HCEC 1CT (cell line): ENCODE data around the gene CCDC85C.
"Not testable (repeated sequence)": the region's sequence is repeated elsewhere in the genome, so short reads cannot be mapped to it uniquely, and the experiment has no call there.

Source experiments
- DNase-seq: peaks from one replicate; pipeline ENCODE4 v3.0.0-alpha.2; 2017

The CCDC85C gene

DNA sequence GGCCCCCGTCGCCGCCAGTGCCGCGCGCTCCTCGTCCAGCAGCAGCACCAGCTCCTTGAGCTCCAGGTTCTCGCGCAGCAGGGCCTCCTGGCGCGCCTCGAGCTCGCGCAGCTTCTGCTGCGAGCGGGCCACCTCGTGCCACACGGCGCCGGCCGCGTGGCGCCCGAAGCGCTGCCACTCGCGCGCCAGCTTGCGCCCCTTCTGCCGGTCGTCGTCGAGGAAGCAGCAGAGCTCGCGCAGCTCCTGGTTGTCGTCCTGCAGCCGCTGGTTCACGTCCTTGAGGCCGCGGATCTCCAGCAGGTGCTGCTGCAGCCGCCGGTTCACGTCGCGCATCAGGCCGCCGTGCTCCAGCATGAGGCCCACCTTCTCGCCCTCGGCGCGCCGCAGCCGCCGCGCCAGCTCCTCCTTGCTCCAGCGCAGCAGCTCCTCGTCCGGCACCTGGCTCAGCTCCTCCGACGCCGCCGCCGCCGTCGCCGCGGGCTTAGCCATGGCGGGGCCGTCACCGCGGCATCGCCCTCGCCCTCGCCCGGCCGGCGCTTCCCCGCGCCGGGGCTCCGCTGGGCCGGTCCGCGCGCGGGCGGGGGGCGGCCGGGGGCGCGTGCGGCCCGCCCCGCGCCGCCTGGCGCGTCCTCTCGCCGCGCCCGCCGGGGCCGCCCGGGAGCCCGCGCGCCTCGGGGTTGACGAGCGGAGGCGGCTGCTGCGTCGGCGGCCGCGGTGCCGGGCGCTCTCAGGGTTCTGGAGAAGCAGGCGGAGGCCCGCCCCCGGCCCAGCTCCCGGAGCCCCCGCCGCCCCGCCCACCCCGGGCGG is at the start of gene CCDC85C:
CCDC85C (minus strand) TSS at position 737 of the 807 bp plus-strand sequence; CDS start at position 489, 248 bp downstream.
- no peak for DNase-seq

DNA sequence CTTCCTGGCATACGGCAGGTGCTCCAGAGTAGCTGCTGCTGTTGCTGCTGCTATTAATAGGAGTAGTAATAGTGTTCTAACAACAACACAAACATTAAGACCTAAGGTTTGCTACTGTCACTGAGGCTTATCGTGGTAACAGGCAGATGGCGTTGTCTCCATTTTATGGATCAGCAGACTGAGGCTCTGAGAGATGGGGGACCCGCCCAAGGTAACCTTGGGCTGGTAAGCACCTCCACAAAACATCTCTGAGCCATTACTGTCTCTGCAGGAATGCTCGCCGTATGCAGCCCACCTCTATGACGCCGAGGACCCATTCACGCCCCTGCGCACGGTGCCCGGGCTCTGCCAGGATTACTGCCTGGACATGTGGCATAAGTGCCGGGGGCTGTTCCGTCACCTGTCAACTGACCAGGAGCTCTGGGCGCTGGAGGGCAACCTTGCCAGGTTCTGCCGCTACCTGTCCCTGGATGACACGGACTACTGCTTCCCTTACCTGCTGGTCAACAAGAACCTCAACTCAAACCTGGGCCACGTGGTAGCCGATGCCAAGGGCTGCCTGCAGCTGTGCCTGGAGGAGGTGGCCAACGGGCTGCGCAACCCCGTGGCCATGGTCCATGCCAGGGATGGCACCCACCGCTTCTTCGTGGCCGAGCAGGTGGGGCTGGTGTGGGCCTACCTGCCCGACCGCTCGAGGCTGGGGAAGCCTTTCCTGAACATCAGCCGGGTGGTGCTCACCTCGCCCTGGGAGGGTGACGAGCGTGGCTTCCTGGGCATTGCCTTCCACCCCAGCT is 48.1 kb upstream of the CCDC85C start:
- no peak for DNase-seq

DNA sequence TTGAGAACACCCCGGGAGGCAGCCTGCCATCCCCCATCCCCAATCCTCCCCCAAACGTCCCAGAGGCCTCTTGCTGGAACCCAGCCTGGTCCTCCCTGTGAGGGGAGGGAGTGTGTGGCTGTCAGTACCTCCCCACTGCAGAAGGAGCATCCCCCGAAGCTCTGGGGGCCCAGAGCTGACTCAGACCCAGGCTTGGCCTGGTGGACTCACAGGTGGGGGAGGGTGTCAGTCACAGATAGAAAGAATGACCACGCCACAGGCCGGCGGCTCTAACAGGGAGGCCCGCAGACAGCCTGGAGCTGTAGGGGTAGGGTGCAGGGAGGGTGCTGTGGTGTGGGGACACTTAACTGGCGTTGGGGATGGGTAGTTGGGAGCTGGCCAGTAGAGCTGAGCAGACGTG is 46.2 kb upstream of the CCDC85C start:
- DNase-seq = no peak

DNA sequence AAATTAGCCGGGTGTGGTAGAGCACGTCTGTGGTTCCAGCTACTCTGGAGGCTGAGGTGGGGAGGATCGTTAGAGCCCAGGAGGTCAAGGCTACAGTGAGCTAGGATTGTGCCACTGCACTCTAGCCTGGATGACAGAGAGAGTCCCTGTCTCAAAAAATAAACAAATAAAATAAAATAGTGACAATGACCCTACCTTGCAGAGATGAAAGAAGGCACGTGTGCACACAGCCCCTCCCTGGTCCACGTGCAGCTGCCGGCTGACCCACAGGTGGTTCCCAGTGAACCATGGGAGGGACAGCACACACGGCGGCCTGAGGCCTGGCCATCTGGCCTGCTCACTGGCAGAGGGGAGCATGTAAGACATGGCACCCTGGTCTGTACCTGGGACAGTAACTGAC is 45.6 kb upstream of the CCDC85C start:
- DNase-seq = no peak

DNA sequence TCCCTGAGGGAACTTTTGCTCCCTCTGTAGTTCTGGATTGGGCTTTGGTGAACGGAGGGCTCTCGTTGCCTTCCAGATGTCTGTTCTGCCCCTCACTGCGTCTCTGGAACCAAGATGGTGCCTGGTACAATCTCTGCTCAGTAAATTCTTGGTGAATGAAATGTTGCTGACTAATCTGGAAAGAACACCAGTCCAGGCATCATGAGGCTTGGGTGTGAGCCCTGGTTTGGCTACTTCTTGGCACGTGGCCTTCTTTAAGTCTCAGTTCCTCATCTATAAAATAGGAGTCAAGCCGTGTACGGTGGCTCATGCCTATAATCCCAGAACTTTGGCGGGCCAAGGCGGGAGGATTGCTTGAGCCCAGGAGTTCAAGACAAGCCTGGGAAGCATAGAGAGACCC is 45.2 kb upstream of the CCDC85C start:
- peak; percentile 46 for DNase-seq

DNA sequence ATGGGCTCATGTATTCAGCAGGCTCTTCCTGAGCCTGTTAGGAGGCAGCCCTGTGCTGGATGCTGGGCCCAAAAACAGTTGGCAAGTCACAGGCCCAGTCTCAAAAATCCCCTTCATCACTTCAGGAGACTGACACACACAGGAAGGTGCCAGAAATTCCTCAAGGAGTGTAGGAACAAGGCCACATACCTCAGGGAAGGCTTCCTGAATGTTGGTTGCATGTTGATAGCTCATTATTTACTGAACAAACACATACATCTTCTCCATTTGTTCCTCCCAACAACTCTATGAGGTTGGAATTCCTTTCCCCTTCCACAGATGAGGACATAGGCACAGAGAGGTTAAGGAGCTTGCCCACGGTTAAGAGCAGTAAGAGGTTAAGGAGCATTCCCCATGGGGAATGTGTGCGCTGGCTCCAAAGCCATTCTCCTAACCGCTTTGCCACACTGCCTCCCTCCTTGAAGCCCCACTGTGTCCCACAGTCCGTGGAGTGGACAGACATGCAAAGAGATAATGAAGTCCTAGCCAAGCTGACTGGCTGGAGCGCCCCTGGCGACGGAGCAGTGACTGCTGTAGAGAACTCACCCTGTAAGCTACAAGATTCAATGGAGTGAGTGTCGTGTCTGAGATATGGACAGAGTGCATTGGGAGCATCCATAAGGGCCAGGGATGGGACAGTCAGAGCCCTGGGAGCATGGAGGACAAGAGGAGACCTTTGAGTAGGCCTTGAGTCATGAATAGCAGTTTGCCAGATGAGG is 44.2 kb upstream of the CCDC85C start:
- DNase-seq = no peak

DNA sequence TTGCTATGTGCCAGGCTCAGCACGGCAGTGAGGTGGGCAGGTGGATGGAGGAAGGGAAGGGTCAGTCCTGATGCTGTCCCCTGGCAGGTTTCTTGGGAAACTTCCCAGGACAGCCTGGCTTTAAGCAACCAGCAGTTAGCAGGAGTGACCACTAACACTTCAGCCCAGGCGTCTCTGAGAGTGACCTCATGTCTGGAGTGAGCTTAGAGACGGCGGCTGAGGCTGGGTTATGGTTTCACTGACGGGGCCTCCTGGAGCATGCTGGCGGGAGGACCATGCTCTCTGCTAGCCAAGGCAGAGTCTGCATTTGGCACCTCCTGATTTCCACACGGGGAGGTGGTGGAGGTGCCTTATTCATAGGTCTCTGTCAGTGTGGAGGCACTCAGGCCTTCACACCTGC is 43.4 kb upstream of the CCDC85C start:
- DNase-seq = no peak

DNA sequence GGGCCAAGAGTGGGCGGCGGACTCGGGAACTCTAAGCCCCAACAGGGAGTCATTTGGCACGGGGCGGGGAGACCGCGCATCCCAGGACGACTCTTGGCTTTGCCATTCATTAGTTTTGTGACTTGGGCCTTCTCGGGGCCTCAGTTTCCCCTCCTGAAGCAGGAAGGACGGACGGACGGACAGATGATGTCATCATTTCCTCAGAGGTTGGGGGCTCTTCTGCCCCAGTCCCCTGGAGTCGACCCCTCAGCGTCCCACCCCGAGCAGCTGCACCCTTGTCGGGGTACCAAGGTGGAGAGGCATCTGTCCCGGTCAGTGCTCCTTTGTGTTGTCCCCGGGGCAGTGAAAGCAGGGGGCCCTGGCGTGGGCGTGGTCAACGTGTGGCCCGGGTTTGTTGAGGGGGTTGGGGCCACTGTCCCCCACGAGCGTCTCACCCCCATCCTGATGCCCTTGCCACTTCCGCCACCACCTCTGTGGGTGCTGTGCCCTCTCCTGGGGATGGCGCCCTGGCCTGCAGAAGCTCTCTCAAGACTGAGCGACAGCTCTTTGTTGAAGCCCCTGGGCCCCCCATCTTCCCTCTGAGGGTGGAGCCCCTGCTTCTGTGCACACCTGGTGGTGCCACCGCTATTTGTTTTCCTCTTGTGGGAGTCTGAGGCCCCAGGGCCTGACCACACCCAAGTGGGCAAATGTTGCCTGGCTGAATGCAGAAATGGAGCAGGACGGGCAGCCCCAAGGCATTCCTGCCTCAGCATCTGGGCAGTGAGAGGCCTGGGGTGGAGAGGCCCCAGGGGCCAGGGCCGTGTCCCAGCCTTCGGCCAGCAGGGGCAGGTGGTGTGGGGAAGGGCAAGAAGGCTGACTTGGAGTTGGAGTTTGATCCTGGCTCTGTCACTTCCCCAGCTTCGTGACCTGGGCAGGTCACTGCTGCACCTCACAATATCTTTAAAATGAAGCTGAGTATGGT is 41.8 kb upstream of the CCDC85C start:
- DNase-seq = no peak

DNA sequence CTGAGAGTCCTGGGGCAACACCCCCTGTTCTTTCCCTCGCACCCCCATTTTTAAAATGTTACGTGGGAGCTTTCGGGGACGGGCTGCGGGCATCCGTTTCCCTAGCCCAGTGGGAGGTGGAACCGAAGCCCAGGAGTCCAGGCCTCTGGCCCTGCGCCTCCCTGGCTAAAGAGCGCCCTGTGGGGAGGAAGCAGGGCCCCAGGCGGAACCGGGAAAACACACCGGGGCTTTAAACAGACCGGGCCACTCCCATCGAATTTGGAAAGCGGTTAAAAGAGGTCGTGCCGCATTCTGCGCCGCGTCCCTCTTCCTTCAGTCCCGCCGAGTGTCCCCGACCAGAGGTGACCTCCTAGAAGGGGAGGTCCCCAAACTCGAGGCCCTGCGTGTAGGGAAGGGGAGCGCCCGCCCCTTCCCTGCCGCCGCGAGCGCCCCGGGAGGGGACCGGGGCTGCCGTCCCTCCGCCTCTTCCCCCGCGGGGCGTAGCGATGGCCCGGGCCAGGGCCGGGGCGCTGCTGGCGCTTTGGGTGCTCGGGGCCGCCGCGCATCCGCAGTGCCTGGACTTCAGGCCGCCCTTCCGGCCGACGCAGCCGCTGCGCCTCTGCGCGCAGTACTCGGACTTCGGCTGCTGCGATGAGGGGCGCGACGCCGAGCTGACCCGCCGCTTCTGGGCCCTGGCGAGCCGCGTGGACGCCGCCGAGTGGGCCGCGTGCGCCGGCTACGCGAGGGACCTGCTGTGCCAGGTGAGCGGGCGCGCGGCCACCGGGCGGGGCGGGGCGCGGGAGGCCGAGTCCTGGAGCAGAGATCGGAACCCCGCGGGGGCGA is 40.9 kb upstream of the CCDC85C start, which contains the start of gene HHIPL1:
HHIPL1 (plus strand) TSS at position 407 of the 822 bp plus-strand sequence; CDS start at position 486, 79 bp downstream.
- DNase-seq = no peak

DNA sequence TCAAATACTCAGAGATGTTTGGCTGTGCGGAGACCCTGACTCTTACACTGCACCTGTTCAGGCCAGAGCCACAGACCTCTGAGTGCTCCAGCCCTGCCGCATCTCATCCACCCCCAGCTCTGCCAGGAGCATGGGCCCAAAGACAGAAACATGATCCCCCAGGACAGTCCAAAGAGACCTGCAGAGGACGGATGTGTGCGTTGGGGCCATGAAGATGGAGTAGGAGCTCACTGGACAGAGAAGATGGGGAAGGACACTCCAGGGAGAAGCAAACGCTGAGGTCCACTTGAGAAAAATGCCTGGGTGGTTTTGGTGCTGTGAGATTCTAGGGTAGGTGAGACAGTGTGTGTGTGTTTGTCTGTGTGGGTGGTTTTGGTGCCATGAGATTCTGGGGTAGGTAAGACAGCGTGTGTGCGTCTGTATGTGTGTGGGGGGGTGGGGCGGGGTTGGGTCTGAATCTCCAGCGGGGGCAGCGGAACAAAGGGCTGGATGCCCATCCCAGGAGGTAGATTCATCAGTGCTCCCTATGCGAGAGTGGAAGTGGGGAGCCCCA is 40.1 kb upstream of the CCDC85C start:
- no peak for DNase-seq

DNA sequence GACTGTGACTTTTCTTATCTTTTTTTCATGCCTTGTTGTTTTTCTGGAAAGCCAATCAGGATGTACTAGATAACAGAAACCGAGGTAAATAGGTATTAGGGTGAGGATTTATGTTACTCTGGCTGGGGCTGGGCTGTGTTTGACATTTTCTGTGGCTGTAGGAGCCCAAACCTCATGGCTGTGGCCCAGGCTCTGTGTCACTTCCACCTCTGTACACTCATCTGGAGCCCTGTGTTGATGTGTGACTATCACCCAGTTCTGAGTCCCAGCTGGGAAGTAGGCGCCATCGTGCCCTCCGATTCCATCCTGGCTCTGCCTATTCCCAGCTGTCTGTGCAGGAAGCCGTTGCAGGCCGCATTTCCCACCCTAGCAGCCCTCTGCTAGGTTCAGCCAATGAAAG is 39.3 kb upstream of the CCDC85C start:
- DNase-seq = no peak

DNA sequence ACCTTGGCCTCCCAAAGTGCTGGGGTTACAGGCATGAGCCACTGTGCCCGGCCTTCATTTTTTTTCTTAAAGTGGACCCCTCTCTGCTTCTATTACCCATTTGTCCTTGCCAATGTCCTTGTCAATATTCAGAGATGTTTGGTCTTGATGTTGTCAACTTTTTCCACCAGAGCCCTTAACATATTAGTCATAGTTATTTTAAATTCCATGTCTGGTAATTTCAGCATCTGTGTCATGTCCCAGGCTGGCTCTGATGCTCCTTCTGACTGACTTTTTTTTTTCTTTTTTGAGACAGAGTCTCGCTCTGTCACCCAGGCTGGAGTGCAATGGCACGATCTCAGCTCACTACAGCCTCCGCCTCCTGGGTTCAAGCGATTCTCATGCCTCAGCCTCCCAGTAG is 38.8 kb upstream of the CCDC85C start:
- not testable (repeated sequence) for DNase-seq

DNA sequence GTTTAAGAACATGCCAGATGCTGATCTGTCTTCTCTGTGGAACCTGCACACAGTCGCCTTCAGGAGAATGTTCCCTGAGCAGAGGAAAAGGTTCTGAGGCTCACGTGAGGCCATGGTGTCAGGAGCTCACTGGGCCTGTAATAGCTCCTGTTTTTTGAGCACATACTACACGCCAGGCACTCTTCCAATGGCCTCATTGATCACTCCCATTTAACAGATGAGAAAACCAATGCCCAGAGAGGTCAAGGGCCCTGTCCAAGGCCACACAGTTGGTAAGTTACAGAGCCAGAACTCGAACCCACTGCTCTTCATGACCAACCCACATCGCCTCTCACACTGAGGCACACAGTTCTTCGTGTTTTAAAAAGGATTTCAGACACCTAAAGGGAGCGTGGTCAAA is 33.6 kb upstream of the CCDC85C start:
- DNase-seq = no peak

DNA sequence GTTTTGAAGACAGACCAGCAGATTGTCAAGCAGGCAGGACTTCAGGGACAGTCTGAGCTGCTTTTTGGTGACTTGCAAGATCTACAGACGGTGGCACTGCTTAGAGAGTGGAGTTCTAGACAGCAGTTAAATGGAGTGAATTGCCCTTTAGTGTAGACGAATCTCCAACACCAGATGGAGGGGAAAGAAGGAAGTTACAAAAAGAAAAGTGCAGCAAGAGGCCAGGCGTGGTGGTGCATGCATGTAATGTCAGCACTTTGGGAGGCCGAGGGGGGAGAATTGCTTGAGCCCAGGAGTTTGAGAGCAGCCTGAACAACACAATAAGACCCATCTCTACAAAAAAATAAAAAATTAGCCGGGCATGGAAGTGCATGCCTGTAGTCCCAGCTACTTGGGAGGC is 32.5 kb upstream of the CCDC85C start:
- DNase-seq = no peak

DNA sequence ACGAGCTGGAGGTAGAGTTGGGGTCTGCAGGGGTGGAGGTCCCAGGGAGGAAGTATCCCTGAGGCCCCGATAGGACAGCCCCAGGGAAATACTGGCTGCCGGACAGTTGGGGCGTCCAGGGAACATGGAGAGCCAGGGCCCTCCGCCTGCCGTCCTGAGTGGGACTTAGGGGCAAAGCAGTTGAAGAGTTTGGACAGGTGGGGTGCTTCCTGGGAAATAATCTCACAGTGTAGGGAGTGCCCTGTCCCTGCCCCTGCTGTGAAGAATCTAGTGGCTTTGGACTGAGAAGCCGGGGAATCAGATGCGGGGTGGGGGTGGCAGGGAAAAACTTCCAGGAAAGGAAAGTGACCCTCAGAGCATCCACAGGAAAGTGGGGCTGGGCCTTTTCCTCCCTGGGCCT is 31.1 kb upstream of the CCDC85C start:
- no peak for DNase-seq

DNA sequence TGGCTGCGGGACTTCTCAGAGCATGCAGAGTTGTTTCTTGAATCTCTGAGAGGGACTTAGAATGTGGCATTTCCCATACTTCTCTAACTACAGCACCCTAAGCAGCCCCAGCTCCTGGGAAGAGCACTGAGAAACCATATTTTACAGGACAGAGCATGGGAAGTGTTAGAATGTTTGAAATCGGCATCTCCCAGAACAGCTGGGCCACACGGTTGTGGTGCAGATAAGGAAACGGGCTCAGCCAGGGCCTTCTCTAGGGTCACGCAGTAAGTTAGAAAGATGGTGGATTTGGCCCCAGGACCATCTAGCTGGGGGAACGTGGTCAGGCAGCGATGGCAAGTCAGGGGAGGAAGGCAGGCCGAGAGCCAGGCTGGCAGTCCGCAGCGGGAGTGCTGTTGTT is 30.4 kb upstream of the CCDC85C start:
- no peak for DNase-seq

DNA sequence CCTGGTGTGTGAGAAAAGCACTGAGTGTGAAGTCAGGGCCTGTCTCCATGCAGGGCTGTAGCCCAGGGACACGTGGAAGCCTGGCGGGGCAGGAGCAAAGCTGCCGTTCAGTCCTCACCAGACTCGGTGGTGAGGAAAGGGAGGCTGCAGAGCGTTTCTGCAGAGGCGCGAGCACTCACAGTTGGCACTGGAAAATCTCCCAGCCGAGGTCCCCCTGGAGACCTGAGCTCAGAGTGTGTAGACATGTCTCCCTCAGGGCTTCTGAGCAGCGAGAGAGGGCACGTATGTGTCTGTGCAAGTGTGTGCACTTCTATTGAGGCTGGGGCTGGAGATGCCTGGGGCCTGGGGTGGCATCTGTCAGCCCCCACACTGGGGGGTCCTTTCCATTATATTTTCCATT is 29.9 kb upstream of the CCDC85C start:
- DNase-seq = no peak

DNA sequence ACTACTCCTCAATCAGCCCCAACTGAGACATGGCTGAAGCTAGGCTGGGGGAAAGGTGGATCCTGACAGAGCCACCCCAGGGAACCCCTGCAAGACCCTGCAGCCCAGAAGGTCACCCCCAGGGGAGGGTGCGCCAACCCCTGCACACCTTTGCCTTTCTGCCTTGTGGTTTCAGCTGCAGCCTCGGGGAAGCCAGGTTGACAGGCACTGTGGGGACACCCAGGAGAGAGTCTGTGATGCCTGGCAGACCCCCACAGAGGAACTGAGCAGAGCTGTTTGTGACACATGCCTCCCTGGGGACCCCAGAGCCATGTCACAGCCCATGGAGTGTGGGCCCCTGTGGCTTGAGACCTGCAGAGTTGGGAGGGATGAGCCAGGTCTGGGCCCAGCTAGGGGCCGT is 29.1 kb upstream of the CCDC85C start:
- no peak for DNase-seq

DNA sequence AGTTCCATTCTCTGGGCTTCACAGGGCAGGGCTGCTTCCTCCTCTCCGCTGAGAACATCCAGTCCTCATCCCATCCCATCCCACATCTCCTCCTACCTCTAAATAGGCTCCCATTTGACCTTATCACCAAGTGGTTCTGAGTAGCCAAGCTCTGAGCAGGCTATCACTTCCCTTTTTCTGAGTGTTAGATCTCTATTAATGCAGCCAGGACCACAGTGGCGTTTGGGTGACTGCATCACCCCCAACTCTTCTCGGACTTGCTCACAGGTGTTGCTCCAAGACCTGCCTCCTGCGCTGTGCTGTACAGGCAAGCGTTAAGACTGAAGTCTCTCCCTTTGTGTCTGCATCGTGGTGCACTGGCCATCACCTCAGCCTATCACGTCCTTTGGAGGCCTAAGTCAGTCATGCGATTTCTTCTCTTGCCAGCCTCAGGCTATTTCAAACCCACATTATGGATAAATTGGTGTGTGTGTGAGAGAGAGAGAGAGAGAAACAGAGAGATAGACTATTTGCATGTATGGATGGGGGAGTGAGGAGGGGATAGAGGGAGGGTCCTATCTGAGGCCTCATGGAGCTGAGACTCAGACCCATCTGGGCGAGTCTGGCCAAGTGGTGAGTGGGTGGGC is 28.5 kb upstream of the CCDC85C start:
- DNase-seq = no peak

DNA sequence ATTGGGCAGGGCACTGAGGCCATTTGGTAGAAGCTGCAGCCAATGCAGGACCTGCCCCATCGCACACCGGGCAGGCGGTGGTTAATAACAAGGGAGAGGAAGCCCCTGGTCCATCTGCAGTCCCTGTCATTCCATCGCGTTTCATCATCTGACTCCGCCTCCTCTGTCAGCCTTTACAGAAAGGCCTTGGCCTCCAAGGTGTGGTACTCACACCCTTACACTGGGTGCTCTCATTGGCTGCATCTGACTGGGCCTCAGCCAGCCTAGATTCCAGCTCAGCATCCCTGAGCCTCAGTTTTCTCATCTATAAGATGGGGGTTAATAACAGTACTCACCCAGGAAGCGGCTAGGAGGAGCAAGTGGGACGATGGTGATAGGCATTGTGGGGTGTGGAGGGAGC is 26.2 kb upstream of the CCDC85C start:
- no peak for DNase-seq
